OCI-LY7 (cell line): ENCODE measurements around the gene SPCS2. TPM values are rescaled to one million over a fixed set of nuclear protein-coding genes. Genes with fewer than 3 reads are reported as not detected.
"Not testable (repeated sequence)": the region's sequence is repeated elsewhere in the genome, so short reads cannot be mapped to it uniquely, and the experiment has no call there.

Source experiments
- BruUV-seq: library from RNA; stranded (reverse); fragments of 400-500 nt; replicated peaks from 2 replicates; lab custom pipeline; 2021; lab: Mats Ljungman, UMichigan
- CTCF ChIA-PET: fragments of 300-600 bp; sonication (Branson Sonifier 250); formaldehyde crosslinking; loops from one replicate; lab custom pipeline; 2022; ENCODE audit warnings: antibody characterized with exemption; ENCODE audit not compliant: unreplicated experiment; lab: Charles Lee
- POLR2A ChIA-PET: fragments of 300-600 bp; sonication (Branson Sonifier 250); formaldehyde crosslinking; loops from one replicate; lab custom pipeline; 2022; ENCODE audit warnings: antibody characterized with exemption; lab: Charles Lee
- DNase-seq: peaks from one replicate; pipeline ENCODE4 v3.0.0-alpha.2; 2015; ENCODE audit warnings: low spot score
- H2AFZ ChIP-seq: fragments of 200-600 bp; sonication (generic), shearing (Covaris generic); 2 replicates; pipeline ENCODE4 v1.6.1; 2014; ENCODE audit warnings: mild to moderate bottlenecking, antibody characterized with exemption, low read length, moderate library complexity
- H3K27ac ChIP-seq: fragments of 200-600 bp; sonication (generic); 2 replicates; pipeline ENCODE4 v1.5.1; 2014; ENCODE audit warnings: mixed run types, low read depth, mild to moderate bottlenecking, moderate library complexity, low read length, inconsistent platforms; ENCODE audit not compliant: poor library complexity, severe bottlenecking
- H3K36me3 ChIP-seq: fragments of 200-600 bp; sonication (generic); 2 replicates; pipeline ENCODE4 v1.6.1; 2014; ENCODE audit warnings: mild to moderate bottlenecking, antibody characterized with exemption, low read length, moderate library complexity, mixed read lengths; ENCODE audit not compliant: insufficient read depth
- H3K4me1 ChIP-seq: fragments of 200-600 bp; sonication (generic); 2 replicates; pipeline ENCODE4 v1.5.1; 2014; ENCODE audit warnings: mild to moderate bottlenecking, low read length; ENCODE audit not compliant: insufficient read depth, poor library complexity, severe bottlenecking
- H3K4me2 ChIP-seq: fragments of 200-600 bp; sonication (generic); 2 replicates; pipeline ENCODE4 v1.6.1; 2014; ENCODE audit warnings: mild to moderate bottlenecking, low read length
- H3K4me3 ChIP-seq: fragments of 200-600 bp; sonication (generic); 2 replicates; pipeline ENCODE4 v1.5.1; 2014; ENCODE audit warnings: mild to moderate bottlenecking, low read depth, low read length; ENCODE audit not compliant: poor library complexity, severe bottlenecking
- H3K79me2 ChIP-seq: fragments of 200-600 bp; sonication (generic); 2 replicates; pipeline ENCODE4 v1.6.1; 2016; ENCODE audit warnings: low read depth, mild to moderate bottlenecking, low read length, moderate library complexity, mixed read lengths; ENCODE audit not compliant: insufficient read depth
- H3K9me2 ChIP-seq: fragments of 200-600 bp; sonication (generic); 2 replicates; pipeline ENCODE4 v1.6.1; 2016; ENCODE audit warnings: mild to moderate bottlenecking, low read length, mixed read lengths; ENCODE audit not compliant: insufficient read depth
- H3K9me3 ChIP-seq: fragments of 200-600 bp; sonication (generic); 2 replicates; pipeline ENCODE4 v1.6.1; 2014; ENCODE audit warnings: mild to moderate bottlenecking, mixed run types, low read length, mixed read lengths
- H4K20me1 ChIP-seq: fragments of 200-600 bp; sonication (generic); 2 replicates; pipeline ENCODE4 v1.6.1; 2014; ENCODE audit warnings: mild to moderate bottlenecking, antibody characterized with exemption, low read length, moderate library complexity, mixed read lengths; ENCODE audit not compliant: insufficient read depth
- CTCF ChIP-seq: fragments of 200-600 bp; sonication (generic); conservative IDR thresholded peaks from 2 replicates; pipeline ENCODE4 v1.5.1; 2014; ENCODE audit warnings: mild to moderate bottlenecking, antibody characterized with exemption, low read length, moderate library complexity, mixed read lengths
- EZH2phosphoT487 ChIP-seq: fragments of 200-600 bp; sonication (generic); IDR thresholded peaks from 2 replicates; pipeline ENCODE4 v1.6.1; 2018; ENCODE audit warnings: low read depth, borderline replicate concordance, mild to moderate bottlenecking, mixed run types, antibody characterized with exemption, low read length, moderate library complexity, mixed read lengths
- intact Hi-C: fragments of 100-400 bp; cut with micrococcal nuclease; formaldehyde crosslinking; loops from one replicate; pipeline ENCODE4 v1.10.0; 2022; ENCODE audit not compliant: unreplicated experiment
- total RNA-seq, 2 experiments: library from RNA; depleted of rRNA in 1 of 2; stranded (reverse); fragments of >200 nt in 1 of 2; shearing (Covaris generic) in 1 of 2; gene quantifications; 2 replicates each; pipeline ENCODE4 v1.2.3, GENCODE V29; 2014 to 2022

SPCS2 gene
- total RNA-seq, 2 experiments from 2014 or later, result 39.6 to 212 TPM

GRCh38 chr11:74989260-74989638 is 40.2 kb downstream of the SPCS2 start:
- Histone ChIP-seq H3K9me3 (no peaks in the 10 kb centered on the region), H3K4me3 (peak overlapping the region; percentile 94), H3K79me2 (peaks cover 46% of the 10 kb centered on the region), H4K20me1 (peaks cover 10% of the 10 kb centered on the region; the same call in 1 of the 2 replicates), H2AFZ (peak overlapping the region; percentile 82; the same call in 1 of the 2 replicates), H3K4me1 (peaks cover 44% of the 10 kb centered on the region), H3K36me3 (peaks cover 23% of the 10 kb centered on the region), H3K27ac (peak overlapping the region; percentile 86), H3K4me2 (peak overlapping the region; percentile 94), H3K9me2 (no peaks in the 10 kb centered on the region)
- no TSS peak for BruUV-seq
- ChIA-PET POLR2A (interaction anchor here (1.2 to 3.2 kb wide), 5 partner anchors 9 to 67 kb away, joined by 3 to 21 read pairs (median 5); partner anchors contain the start of genes SPCS2 and XRRA1), CTCF (no interaction called here)
- no peak for TF ChIP-seq EZH2phosphoT487
- intact Hi-C loops, result loop anchor here (10.0 kb wide), 1 partner anchor 886 kb away; no protein-coding TSS in a partner anchor
- DNase-seq, result peak; percentile 31

- H3K9me2 ChIP-seq, H3K9me3 ChIP-seq, H3K27ac ChIP-seq, BruUV-seq, CTCF ChIA-PET, intact Hi-C loops, DNase-seq, H2AFZ ChIP-seq, H4K20me1 ChIP-seq: not testable (repeated sequence)
- peaks cover 44% of the 10 kb centered on the region for H3K4me1 ChIP-seq
- peaks cover 32% of the 10 kb centered on the region for H3K36me3 ChIP-seq
- peaks cover 46% of the 10 kb centered on the region for H3K79me2 ChIP-seq
- POLR2A ChIA-PET, result interaction anchor here (0.9 to 3.2 kb wide), 3 partner anchors 8 to 37 kb away, joined by 3 to 21 read pairs (median 5); no protein-coding TSS in a partner anchor
- H3K4me3 ChIP-seq, result peak overlapping the region; percentile 94
- H3K4me2 ChIP-seq, result peak overlapping the region; percentile 94
Observed at GRCh38 chr11:74990150-74990549, 41.1 kb downstream of the SPCS2 start.

GRCh38 chr11:74990941-74991340 is 41.9 kb downstream of the SPCS2 start:
- Histone ChIP-seq H3K36me3 (peaks cover 39% of the 10 kb centered on the region), H3K9me3 (no peaks in the 10 kb centered on the region), H3K27ac (peak overlapping the region; percentile 26), H2AFZ (no peak overlapping the region), H4K20me1 (peaks cover 10% of the 10 kb centered on the region; the same call in 1 of the 2 replicates), H3K9me2 (no peaks in the 10 kb centered on the region), H3K79me2 (peaks cover 46% of the 10 kb centered on the region), H3K4me1 (peaks cover 44% of the 10 kb centered on the region), H3K4me3 (peak overlapping the region; percentile 94), H3K4me2 (peak overlapping the region; percentile 94)
- TF ChIP-seq CTCF (no peak), EZH2phosphoT487 (no peak)
- DNase-seq, result no peak
- CTCF ChIA-PET, result no interaction called here
- intact Hi-C loops, result no loop called here
- BruUV-seq, result no TSS peak
- POLR2A ChIA-PET, result no interaction called here
